GM12873 (cell line): ENCODE results near the gene PTPN22.

ENCODE experiments used
- TF ChIP-seq, protein P1 (sequence below): IDR thresholded peaks from 2 replicates; pipeline ENCODE4 v1.5.1; 2012; ENCODE audit warnings: low read depth, mild to moderate bottlenecking, moderate library complexity, low read length, control low read depth; ENCODE audit not compliant: insufficient read depth; ENCODE audit errors: missing control alignments

The PTPN22 gene

DNA sequence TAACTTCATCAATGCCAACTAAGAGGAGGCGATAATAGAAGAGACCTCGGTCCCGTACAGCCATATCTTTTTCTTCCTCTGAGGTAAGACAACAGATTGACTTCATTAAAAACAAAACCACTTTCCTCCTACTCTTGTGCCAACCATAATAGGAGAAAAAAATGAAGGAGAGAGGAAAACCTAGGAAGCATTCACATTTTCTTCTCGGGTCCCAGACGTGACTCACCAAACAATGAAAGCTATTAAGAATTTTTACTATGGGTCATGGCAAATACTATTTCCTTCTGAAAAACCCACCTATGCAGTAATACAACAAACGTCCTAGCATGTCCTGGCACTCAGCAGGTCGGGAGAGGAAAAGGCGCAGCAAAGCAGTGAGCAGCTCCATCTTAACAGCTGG is 24.4 kb upstream of the PTPN22 start:
- TF ChIP-seq, protein P1, sequence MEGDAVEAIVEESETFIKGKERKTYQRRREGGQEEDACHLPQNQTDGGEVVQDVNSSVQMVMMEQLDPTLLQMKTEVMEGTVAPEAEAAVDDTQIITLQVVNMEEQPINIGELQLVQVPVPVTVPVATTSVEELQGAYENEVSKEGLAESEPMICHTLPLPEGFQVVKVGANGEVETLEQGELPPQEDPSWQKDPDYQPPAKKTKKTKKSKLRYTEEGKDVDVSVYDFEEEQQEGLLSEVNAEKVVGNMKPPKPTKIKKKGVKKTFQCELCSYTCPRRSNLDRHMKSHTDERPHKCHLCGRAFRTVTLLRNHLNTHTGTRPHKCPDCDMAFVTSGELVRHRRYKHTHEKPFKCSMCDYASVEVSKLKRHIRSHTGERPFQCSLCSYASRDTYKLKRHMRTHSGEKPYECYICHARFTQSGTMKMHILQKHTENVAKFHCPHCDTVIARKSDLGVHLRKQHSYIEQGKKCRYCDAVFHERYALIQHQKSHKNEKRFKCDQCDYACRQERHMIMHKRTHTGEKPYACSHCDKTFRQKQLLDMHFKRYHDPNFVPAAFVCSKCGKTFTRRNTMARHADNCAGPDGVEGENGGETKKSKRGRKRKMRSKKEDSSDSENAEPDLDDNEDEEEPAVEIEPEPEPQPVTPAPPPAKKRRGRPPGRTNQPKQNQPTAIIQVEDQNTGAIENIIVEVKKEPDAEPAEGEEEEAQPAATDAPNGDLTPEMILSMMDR, result no peak

DNA sequence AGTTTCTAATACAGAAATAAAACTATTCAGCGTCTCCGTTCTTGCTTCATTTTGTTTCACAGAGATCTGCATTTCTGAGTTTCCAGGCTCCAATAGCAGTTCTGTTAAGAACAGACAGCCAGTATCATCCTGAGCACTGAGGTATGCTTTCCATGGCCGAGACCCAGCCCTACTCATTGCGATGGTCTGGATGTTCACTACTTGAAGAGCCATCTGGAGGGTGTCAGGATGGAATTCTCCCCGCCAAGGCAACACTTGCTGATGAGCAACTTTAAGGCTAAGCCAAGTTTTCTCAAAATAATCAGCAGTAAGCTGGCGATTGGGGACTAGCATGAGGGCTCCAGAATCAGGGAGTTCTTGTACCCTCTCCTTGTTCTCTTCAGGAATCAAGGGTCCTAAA is 23.6 kb upstream of the PTPN22 start:
- TF ChIP-seq, protein P1, result no peak

DNA sequence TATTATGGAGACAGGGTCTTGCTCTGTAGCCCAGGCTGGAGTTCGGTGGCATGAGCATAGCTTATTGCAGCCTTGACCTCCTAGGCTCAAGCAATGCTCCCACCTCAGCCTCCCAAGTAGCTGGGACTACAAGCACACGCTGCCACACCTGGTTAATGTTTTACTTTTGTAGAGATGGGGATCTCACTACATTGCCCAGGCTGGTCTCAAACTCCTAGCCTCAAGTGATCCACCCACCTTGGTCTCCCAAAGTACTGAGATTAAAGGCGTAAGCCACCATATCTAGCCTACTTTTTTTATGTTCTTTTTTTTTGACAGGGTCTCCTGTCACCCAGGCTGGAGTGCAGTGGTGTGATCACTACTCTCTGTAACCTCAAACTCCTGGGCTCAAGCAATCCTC is 21.8 kb upstream of the PTPN22 start:
- TF ChIP-seq, protein P1, result no peak

DNA sequence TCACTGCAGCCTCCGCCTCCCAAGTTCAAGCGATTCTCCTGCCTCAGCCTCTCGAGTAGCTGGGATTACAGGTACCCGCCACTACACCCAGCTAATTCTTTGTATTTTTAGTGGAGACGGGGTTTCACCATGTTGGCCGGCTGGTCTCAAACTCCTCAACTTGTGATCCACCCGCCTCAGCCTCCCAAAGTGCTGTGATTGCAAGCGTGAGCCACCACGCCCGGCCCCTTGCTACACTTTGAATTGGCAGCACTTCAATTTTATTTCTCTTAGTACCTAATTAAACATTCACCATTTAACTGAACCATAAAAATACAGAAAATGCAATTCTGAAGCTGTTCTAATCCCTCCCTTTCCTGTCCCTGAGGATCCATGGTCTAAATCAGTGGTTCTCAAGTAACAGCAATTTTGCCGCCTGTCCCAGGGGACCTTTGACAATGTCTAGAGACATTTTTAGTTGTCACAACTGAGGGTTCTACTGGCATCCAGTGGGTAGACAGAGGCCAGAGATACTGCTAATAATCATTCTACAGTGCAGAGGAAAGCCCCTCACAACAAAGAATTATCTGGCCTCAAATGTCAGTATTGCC is 20.2 kb upstream of the PTPN22 start:
- TF ChIP-seq, protein P1, result no peak

DNA sequence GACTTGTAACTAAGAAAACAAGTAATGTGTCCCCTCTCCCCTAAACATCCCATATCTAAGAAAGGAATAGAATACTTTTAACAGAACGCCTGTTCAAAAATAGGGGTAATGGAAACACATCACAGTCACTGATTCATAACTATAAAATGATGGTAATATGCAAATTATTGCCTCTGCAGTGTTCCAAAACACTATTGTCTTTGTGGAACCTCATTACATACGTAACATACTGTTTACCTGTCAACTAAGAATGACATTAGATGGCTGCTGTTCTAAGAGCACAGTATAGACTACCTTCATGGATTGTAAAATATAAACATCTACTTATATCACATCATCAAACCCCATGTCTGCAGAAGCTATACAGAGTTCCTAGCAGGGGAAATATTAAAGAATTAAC is 19.3 kb upstream of the PTPN22 start:
- TF ChIP-seq, protein P1, result no peak

DNA sequence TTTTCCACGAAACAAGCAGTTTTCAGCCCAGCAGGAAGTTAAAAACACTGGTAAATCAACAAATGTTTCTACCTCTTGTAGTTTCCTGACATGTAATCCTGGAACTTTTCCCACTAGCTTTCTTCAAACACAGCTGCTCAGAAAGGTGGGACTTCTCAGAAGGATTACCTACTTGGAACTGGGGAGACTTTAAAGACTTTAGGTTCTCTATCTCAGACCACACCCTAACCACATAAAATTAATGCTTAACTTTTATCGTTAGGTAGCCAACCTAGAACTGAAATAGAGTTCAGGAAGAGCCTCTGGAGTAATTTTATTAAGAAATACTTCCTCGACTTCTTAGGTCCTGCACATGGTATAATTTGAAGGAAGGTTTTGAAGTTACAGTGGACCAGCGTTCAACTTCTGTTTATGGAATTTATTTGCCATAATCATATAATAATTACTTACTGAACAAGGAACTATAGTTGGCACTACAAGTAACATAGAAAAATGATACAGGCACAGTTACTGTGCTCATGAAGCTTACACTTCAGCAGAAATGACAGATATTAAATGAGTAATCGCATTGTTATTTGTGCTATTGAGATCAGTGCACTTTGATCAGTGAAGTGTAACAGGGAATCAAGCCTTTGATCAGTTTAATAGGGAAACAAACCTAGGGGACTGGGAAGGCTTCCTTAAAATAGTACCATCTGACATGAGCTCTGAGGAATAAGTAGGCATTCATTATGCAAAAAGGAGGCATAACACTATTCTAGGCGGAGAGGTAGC is 16.1 kb upstream of the PTPN22 start, which contains the start of gene BCL2L15:
Gene BCL2L15, minus strand, starts transcription at position 180 of the 774 bp plus-strand sequence. CDS start 206 bp downstream, outside the sequence.
- TF ChIP-seq, protein P1, result no peak
